ENCODE data around the gene B4GALT6. TPM values are rescaled to one million over a fixed set of nuclear protein-coding genes. Genes with fewer than 3 reads are reported as not detected.

B4GALT6 gene
- total RNA-seq, 1 donor from 2014 or later, result 46.3 TPM

DNA sequence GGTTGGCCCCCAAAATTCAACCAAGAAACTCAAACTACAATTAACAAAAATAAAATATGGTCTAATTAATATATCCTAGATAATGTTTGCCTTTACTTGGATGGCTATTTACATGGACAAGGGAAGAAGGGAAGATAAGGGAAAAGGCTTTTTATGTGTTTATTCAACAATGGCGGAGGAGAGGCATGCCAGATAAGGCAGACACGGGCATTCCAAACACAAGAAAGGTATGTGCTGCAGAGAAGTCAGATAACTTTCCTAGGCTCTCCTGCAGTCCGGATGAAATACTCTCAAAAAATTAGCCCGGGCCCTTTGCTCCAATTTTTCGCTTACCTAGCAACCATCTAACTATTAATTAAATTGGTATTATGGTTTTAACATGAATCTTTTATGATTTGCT, 97.8 kb downstream of the B4GALT6 start:
- no peak for DNase-seq (ENCODE audit: low spot score in 2 of 2, unreplicated experiment in 2 of 2)

DNA sequence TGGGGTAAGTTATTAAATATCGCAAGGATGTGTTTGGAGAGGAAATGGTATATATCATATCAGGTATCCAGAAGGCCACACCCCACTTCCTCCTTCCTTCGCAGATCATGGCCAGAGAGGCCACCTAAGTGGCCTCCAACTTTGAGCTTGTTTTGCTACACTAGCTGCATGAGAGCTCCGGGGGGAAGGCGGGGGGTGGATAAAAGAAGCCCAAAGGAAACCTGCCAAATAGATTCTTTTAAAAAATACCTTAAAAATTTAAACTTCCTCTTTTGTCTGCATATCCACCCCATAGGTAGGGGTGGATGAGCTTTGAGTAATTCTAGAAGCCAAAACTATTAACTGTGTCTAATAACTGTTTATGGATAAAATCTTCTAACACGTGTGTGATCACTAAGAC, 98.4 kb downstream of the B4GALT6 start:
- peaks cover 11% of the 10 kb centered on the region for H3K9me3 Mint-ChIP-seq
- H3K36me3 Mint-ChIP-seq, result no peaks in the 10 kb centered on the region
- H3K4me3 Mint-ChIP-seq, result no peak overlapping the region
- H3K4me1 Mint-ChIP-seq, result peaks cover 16% of the 10 kb centered on the region
- H3K27me3 Mint-ChIP-seq (ENCODE audit: low read depth), result no peaks in the 10 kb centered on the region
- peak overlapping the region; percentile 87 for H3K27ac Mint-ChIP-seq
- DNase-seq (ENCODE audit: low spot score in 2 of 2, unreplicated experiment in 2 of 2), result no peak
- TF ChIP-seq, protein P1, sequence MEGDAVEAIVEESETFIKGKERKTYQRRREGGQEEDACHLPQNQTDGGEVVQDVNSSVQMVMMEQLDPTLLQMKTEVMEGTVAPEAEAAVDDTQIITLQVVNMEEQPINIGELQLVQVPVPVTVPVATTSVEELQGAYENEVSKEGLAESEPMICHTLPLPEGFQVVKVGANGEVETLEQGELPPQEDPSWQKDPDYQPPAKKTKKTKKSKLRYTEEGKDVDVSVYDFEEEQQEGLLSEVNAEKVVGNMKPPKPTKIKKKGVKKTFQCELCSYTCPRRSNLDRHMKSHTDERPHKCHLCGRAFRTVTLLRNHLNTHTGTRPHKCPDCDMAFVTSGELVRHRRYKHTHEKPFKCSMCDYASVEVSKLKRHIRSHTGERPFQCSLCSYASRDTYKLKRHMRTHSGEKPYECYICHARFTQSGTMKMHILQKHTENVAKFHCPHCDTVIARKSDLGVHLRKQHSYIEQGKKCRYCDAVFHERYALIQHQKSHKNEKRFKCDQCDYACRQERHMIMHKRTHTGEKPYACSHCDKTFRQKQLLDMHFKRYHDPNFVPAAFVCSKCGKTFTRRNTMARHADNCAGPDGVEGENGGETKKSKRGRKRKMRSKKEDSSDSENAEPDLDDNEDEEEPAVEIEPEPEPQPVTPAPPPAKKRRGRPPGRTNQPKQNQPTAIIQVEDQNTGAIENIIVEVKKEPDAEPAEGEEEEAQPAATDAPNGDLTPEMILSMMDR (IDR thresholded peaks at IDR 0.05; ENCODE audit: unreplicated experiment), result no peak

More for the DNA sequence above, 97.8 kb downstream of the B4GALT6 start:
- Mint-ChIP-seq H3K36me3 (no peaks in the 10 kb centered on the region), H3K4me1 (peaks cover 20% of the 10 kb centered on the region), H3K4me3 (no peak overlapping the region), H3K27me3 (ENCODE audit: low read depth) (no peaks in the 10 kb centered on the region), H3K27ac (peak overlapping the region; percentile 87), H3K9me3 (peaks cover 11% of the 10 kb centered on the region)
- TF ChIP-seq, protein P1 (IDR thresholded peaks at IDR 0.05; ENCODE audit: unreplicated experiment), result no peak

DNA sequence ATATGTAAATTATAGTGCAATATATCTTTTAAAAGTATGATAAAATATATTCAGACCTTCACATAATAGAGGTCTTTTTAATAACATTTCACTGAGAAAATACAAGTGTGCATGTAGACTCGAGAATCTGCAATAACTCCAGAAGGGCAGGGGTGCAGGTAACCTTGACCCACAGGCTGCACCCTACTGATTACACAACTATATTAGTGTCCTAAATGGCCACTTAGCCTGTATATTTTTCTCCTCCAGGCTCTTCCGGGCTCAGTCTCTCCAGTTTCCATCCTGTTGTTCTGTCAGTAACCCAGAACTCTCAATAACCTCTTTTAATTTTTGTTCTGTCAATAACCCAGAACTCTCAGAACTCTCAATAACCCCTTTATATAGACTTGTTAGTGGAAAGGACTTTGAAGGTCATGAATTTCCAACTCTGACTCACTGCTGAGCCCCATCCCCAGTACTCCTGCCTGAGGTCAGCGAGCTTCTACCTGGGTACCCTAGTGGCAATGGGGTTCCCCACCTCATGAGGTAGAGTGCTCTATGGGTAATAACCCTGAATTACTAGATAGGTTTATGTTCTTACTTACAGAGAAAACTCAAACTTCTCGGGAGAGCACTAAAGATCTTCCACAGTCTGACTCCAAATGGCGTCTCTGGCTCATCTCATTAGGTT, 101.1 kb downstream of the B4GALT6 start:
- Mint-ChIP-seq H3K9me3 (peaks cover 1% of the 10 kb centered on the region), H3K27ac (no peak overlapping the region), H3K36me3 (no peaks in the 10 kb centered on the region), H3K4me1 (peaks cover 16% of the 10 kb centered on the region), H3K4me3 (no peak overlapping the region), H3K27me3 (ENCODE audit: low read depth) (no peaks in the 10 kb centered on the region)
- no peak for DNase-seq (ENCODE audit: low spot score in 2 of 2, unreplicated experiment in 2 of 2)
- TF ChIP-seq, protein P1 (IDR thresholded peaks at IDR 0.05; ENCODE audit: unreplicated experiment), result no peak

DNA sequence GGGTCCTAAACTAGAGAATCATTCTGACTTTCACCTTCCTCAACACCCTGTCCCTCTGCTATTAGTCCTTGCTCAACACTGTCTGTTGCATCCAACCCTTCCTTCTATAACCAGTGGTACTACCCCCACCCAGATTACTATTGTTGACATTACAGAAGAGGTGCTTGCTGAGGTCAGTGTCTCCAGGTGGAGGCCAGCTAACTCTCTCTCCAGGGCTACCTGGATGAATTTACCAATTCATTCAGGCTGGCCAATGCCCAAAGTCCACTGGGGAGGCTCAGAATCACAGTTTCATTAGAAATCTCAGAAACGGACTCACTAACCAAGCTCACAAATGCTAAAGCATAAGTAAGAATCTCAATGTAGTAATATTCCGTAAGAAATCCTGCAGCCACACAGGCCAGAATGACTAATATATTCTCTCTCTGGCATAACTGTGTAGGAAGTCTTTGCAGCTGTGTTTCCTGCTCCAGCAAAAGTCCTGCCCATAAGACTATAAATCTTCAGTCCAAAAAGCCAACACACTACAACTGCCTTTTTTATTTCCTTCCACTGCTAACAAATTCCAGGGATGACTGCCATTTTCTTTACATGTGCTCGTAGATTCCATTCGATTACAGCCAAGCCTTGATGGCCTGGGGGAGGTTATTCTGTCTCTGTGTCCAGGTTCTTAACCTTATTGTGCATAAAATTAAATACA, 102.7 kb downstream of the B4GALT6 start:
- TF ChIP-seq, protein P1 (IDR thresholded peaks at IDR 0.05; ENCODE audit: unreplicated experiment), result no peak
- no peak for DNase-seq (ENCODE audit: low spot score in 2 of 2, unreplicated experiment in 2 of 2)
- H3K4me1 Mint-ChIP-seq, result peaks cover 5% of the 10 kb centered on the region
- no peaks in the 10 kb centered on the region for H3K9me3 Mint-ChIP-seq
- peak overlapping the region; percentile 2 for H3K27ac Mint-ChIP-seq
- no peak overlapping the region for H3K4me3 Mint-ChIP-seq
- no peaks in the 10 kb centered on the region for H3K27me3 Mint-ChIP-seq (ENCODE audit: low read depth)
- H3K36me3 Mint-ChIP-seq, result no peaks in the 10 kb centered on the region

DNA sequence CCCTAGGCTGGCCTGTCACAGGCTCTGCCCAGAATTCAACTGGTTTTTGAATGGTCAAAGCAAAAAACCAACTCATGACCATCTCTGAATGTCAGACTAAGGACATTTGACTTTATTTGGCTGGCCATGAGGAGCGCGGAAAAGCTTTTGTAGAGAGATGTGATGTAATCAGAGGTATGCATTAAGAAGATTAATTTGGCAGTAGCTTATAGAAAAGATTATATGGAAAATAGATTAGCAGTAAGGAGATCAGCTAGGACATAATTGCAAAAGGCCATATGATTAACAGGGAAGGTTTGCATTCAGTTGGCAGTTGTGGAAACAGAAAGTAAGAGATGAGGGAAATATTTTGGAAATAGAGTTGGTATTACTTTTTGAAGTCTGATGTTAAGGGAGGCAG, 105.0 kb downstream of the B4GALT6 start:
- no peak for DNase-seq (ENCODE audit: low spot score in 2 of 2, unreplicated experiment in 2 of 2)
- no peaks in the 10 kb centered on the region for H3K9me3 Mint-ChIP-seq
- no peaks in the 10 kb centered on the region for H3K4me1 Mint-ChIP-seq
- H3K36me3 Mint-ChIP-seq, result no peaks in the 10 kb centered on the region
- no peaks in the 10 kb centered on the region for H3K27me3 Mint-ChIP-seq (ENCODE audit: low read depth)
- H3K4me3 Mint-ChIP-seq, result no peak overlapping the region
- TF ChIP-seq, protein P1 (IDR thresholded peaks at IDR 0.05; ENCODE audit: unreplicated experiment), result no peak
- H3K27ac Mint-ChIP-seq, result no peak overlapping the region

All from mesothelial cell of epicardium (in vitro differentiated cells).